GM20431 (cell line): ENCODE measurements around the gene NMD3.

Experiments
- in situ Hi-C: fragments of 300-500 bp; cut with MseI, MboI; formaldehyde crosslinking; loops from one replicate; pipeline ENCODE4 v1.15.0; 2020; ENCODE audit warnings: low sequenced_read_pairs; ENCODE audit not compliant: unreplicated experiment

NMD3 gene

GRCh38 chr3:161273589-161274218 is 52.6 kb downstream of the NMD3 start:
- in situ Hi-C loops, result no loop called here

- in situ Hi-C loops, result loop anchor here (25.0 kb wide), 2 partner anchors 138 to 312 kb away; no protein-coding TSS in a partner anchor
Measured at GRCh38 chr3:161274691-161275298, 53.7 kb downstream of the NMD3 start.

DNA sequence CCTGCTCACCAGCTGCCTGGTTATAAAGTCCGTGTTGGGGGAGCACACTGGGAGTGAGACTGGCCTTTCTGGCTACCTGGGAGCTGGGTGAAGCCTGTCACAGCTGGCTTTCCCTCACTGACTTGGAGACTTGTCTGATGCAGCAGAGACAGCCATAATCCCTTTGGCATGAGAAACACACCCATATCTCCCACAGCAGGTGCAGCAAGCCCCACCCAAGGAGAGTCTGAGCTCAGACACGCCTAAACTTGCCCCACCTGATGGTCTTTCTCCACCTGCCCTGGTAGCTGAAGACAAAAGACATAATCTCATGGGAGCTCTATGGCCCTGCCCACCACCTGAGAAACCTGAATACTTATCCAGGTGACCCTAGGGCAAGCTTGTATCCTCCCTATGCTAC is 54.8 kb downstream of the NMD3 start:
- in situ Hi-C loops, result loop anchor here (25.0 kb wide), 2 partner anchors 136 to 314 kb away; no protein-coding TSS in a partner anchor

DNA sequence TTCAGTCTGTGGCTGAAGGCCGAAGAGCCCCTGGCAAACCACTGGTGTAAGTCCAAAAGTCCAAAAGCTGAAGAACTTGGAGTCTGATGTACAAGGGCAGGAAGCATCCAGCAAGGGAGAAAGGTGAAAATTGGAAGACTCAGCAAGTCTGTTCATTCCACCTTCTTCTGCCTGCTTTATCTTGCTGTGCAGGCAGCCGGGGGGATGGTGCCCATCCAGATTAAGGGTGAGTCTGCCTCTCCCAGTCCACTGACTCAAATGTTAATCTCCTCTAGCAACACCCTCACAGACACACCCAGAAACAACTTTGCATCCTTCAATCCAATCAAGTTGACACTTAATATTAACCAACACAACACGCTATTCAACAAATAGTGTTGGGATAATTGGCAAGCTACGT is 61.3 kb downstream of the NMD3 start:
- in situ Hi-C loops, result loop anchor here (25.0 kb wide), 2 partner anchors 130 to 320 kb away; no protein-coding TSS in a partner anchor

DNA sequence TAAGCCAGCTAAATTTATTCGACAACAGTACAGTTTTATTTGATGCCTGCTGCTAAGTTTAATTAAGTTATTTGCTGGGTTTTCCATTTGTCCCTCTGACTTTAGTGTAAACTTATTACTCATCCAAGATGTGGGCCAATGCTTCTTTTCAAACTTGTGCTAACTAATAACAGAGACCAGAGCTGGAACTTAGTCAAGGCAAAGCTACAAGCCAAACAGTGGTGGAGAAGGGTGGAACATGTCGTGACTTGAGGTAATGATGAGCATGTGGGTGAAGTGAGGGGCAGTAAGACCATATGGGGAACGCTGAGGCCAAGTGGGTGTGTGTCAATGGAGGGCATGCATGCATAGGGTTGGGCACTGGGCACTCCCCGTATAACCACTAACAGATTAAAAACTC is 63.9 kb downstream of the NMD3 start:
- in situ Hi-C loops, result loop anchor here (25.0 kb wide), 2 partner anchors 127 to 323 kb away; no protein-coding TSS in a partner anchor

DNA sequence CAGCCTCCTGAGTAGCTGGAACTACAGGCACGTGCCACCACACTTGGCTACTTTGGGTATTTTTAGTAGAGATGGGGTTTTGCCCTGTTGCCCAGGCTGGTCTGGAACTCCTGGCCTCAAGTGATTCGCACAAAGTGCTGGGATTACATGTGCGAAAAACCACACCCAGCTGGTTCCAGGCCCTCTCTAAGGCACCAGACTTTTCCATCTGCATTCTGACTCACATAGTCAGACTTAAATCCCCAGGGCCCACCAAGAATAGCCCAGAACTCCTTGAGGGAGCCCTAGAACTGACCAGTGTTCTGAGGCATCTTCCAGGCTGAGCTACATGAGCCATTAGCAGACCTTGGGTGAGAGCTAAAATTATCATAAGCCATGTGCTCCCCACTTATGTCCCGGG is 68.1 kb downstream of the NMD3 start:
- in situ Hi-C loops, result loop anchor here (25.0 kb wide), 2 partner anchors 123 to 327 kb away; no protein-coding TSS in a partner anchor

GRCh38 chr3:161291191-161291901 is 70.2 kb downstream of the NMD3 start:
- in situ Hi-C loops, result loop anchor here (25.0 kb wide), 2 partner anchors 121 to 329 kb away; no protein-coding TSS in a partner anchor

GRCh38 chr3:161293381-161293780 is 72.3 kb downstream of the NMD3 start:
- in situ Hi-C loops, result loop anchor here (25.0 kb wide), 2 partner anchors 119 to 331 kb away; no protein-coding TSS in a partner anchor

GRCh38 chr3:161295325-161295724 is 74.2 kb downstream of the NMD3 start:
- in situ Hi-C loops, result loop anchor here (25.0 kb wide), 2 partner anchors 117 to 333 kb away; no protein-coding TSS in a partner anchor

DNA sequence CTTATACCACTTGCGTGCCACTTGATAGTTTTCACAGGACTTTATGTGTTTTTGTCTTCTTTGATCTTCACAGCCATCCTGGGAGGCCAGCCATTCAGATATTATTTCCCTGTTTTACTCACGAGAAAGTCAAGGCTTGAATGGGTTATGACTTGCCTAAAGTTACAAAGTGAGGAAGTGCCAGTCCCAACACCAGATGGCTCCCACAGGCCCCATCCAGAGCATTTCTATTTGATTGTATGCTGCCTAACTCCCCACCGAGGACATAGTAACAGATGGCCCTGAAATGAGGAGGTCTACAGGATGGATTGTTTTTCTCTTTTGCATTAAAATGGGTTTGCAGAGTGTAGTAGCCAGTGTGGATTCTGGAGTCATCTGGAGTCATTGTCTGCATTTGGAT is 75.7 kb downstream of the NMD3 start:
- in situ Hi-C loops, result loop anchor here (25.0 kb wide), 2 partner anchors 115 to 335 kb away; no protein-coding TSS in a partner anchor
